Measurements from ENCODE around the gene ONECUT1.

- TF ChIP-seq TCF7L2 (IDR thresholded peaks at IDR 0.05; ENCODE audit: borderline replicate concordance, extremely low read depth, insufficient read depth, insufficient read length): no peak
- no peak for TF ChIP-seq EZH2phosphoT487 (IDR thresholded peaks at IDR 0.05; ENCODE audit: borderline replicate concordance)
- no peak for TF ChIP-seq POLR2A (IDR thresholded peaks at IDR 0.05; ENCODE audit: borderline replicate concordance, extremely low read depth, insufficient read depth, insufficient read length)
These were observed 29.1 kb upstream of the ONECUT1 start for GRCh38 chr15:52819253-52819652.

Data from HCT116 (cell line).